ENCODE measurements around the gene GLI2.

GRCh38 chr2:120759543-120760331, 24.1 kb downstream of the GLI2 start:
- no peak for TF ChIP-seq CTCF (IDR thresholded peaks at IDR 0.05)
- TF ChIP-seq BCL3 (IDR thresholded peaks at IDR 0.05) = no peak
- TF ChIP-seq EHMT2 (IDR thresholded peaks at IDR 0.05; ENCODE audit: low read depth) = no peak
- no peak for TF ChIP-seq JUN (IDR thresholded peaks at IDR 0.05)

Data from A549 (cell line).